Calu3 (cell line): ENCODE measurements around the gene CAP1. TPM values are rescaled to one million over a fixed set of nuclear protein-coding genes. Genes with fewer than 3 reads are reported as not detected.
A peak's percentile ranks its signal among the peaks of the same experiment; 100 is the strongest.

ENCODE experiments used
- BruUV-seq: library from RNA; stranded (reverse); fragments of 400-500 nt; replicated peaks from 2 replicates; lab custom pipeline; 2021; lab: Mats Ljungman, UMichigan
- CTCF ChIA-PET: fragments of 300-600 bp; sonication (Branson Sonifier 250); formaldehyde crosslinking; loops from one replicate; lab custom pipeline; 2022; ENCODE audit warnings: antibody characterized with exemption; lab: Charles Lee
- DNase-seq: peaks from one replicate; pipeline ENCODE4 v3.0.0; 2022
- H3K27ac Mint-ChIP-seq: one replicate; pipeline ENCODE4 v1.8.0; 2022; ENCODE audit warnings: mixed read lengths; ENCODE audit not compliant: unreplicated experiment
- H3K27me3 Mint-ChIP-seq: one replicate; pipeline ENCODE4 v1.8.0; 2022; ENCODE audit warnings: mixed read lengths; ENCODE audit not compliant: unreplicated experiment
- H3K36me3 Mint-ChIP-seq: one replicate; pipeline ENCODE4 v1.8.0; 2022; ENCODE audit warnings: mild to moderate bottlenecking, moderate library complexity, mixed read lengths; ENCODE audit not compliant: insufficient read depth, unreplicated experiment
- H3K4me1 Mint-ChIP-seq: one replicate; pipeline ENCODE4 v1.8.0; 2022; ENCODE audit warnings: mild to moderate bottlenecking, low read depth, mixed read lengths; ENCODE audit not compliant: unreplicated experiment
- H3K4me3 Mint-ChIP-seq: one replicate; pipeline ENCODE4 v1.8.0; 2022; ENCODE audit warnings: mild to moderate bottlenecking, low read depth, moderate library complexity, mixed read lengths; ENCODE audit not compliant: unreplicated experiment
- H3K9me3 Mint-ChIP-seq: one replicate; pipeline ENCODE4 v1.8.0; 2022; ENCODE audit warnings: low read depth, mixed read lengths; ENCODE audit not compliant: unreplicated experiment
- intact Hi-C: fragments of 100-400 bp; cut with micrococcal nuclease; formaldehyde crosslinking; loops from one replicate; pipeline ENCODE4 v1.10.0; 2022; ENCODE audit not compliant: unreplicated experiment
- total RNA-seq: library from RNA; stranded (reverse); gene quantifications from 2 replicates; pipeline ENCODE4 v1.2.3, GENCODE V29; 2022
- TF ChIP-seq, protein P1 (sequence below): fragments of 200-600 bp; IDR thresholded peaks from one replicate; pipeline ENCODE4 v1.8.0; 2022; ENCODE audit warnings: antibody characterized with exemption; ENCODE audit not compliant: unreplicated experiment

The CAP1 gene
- total RNA-seq, 1 experiment from 2014 or later: 307 TPM

DNA sequence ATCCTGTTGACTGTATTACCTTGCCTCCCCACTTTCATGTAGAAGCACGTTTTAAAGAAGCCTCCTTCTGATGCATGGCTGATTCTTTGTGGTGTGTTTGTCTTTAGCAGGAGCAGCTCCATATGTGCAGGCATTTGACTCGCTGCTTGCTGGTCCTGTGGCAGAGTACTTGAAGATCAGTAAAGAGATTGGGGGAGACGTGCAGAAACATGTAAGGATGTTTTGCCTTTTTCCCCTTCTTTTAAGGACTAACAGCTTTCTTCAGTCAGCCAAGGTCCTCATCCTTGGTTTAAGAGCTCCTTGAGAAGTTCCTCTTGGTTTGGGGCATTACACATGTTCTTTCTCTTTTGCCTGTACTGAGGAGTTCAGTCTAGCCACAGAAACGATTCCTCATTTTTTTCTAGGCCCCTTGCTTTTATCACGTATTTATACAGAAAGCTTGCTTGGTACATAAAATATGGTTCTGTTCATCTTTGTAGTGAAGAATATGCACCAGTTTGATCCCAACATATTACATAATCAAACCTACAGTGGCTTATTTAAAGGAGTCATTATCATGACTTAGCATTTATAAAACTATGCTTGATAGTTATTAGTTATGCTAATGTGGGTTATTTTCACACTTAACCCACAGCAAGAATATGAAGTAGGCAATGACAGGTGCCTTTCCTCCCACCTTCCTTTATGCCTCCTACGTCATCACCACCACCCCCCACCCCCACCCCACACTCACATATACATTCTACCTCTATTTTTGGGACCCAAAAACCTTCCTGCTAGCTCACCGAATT is 19.6 kb downstream of the CAP1 start:
- CTCF ChIA-PET: no interaction called here
- peak overlapping the region; percentile 20 for H3K27ac Mint-ChIP-seq
- no peaks in the 10 kb centered on the region for H3K27me3 Mint-ChIP-seq
- no TSS peak for BruUV-seq
- H3K4me1 Mint-ChIP-seq: peaks cover 43% of the 10 kb centered on the region
- H3K4me3 Mint-ChIP-seq: no peak overlapping the region
- H3K9me3 Mint-ChIP-seq: no peaks in the 10 kb centered on the region
- TF ChIP-seq, protein P1, sequence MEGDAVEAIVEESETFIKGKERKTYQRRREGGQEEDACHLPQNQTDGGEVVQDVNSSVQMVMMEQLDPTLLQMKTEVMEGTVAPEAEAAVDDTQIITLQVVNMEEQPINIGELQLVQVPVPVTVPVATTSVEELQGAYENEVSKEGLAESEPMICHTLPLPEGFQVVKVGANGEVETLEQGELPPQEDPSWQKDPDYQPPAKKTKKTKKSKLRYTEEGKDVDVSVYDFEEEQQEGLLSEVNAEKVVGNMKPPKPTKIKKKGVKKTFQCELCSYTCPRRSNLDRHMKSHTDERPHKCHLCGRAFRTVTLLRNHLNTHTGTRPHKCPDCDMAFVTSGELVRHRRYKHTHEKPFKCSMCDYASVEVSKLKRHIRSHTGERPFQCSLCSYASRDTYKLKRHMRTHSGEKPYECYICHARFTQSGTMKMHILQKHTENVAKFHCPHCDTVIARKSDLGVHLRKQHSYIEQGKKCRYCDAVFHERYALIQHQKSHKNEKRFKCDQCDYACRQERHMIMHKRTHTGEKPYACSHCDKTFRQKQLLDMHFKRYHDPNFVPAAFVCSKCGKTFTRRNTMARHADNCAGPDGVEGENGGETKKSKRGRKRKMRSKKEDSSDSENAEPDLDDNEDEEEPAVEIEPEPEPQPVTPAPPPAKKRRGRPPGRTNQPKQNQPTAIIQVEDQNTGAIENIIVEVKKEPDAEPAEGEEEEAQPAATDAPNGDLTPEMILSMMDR: no peak
- no peak for DNase-seq
- peaks cover 36% of the 10 kb centered on the region for H3K36me3 Mint-ChIP-seq
- intact Hi-C loops: no loop called here

DNA sequence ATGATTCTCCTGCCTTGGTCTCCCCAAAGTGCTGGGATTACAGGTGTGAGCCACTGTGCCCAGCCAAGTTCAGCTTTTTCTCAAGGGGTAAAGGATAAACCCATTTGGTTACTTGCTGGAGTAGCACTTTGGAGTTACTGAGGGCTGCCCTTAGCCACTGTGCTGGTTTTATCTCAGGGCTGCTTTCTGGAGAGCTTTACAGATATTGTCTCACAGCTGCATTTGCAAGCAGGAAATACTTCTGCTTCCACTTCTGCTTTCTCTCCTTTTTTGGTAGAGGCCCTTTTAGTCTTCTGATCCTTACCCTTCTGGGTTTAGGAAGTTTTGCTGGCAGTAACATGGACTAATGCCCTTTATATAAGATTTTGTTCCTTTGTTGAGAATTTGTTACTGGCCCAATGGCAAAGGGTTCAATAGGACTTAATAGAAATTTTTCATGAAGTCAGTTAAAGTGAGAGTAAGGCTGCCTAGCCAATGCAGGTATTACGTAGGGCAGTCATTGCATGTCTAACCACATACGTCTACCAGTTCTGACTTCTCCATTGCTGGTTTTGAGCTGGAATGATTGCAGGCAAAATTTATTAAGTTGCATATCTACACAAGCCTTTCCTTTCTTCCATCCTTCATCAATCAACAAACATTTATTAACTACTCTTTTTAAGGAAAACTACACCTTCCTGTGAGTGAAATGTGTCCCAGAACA is 24.4 kb downstream of the CAP1 start:
- Mint-ChIP-seq H3K36me3 (peaks cover 51% of the 10 kb centered on the region), H3K27ac (no peak overlapping the region), H3K4me1 (peaks cover 19% of the 10 kb centered on the region), H3K27me3 (no peaks in the 10 kb centered on the region), H3K4me3 (no peak overlapping the region), H3K9me3 (no peaks in the 10 kb centered on the region)
- TF ChIP-seq, protein P1: no peak
- intact Hi-C loops: no loop called here
- CTCF ChIA-PET: no interaction called here
- BruUV-seq: no TSS peak
- no peak for DNase-seq

DNA sequence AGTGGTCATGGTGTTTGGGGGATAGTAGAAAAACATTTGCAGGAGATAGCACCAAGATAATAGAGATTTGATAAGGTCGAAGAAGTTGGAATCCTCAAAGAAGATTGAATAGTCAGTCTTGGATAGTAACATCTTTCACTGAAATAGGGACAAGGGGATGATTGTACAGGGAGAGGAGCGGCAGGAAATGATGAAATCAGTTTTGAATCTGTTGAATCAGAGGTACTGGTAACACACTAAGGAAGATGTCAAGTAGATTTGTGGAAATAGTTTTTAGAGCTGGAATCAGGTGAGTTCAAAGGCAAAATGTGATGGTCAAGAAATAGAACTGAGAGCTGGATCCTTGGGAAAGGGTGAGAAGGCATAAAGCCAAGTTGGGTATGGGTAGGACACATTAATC is 26.5 kb downstream of the CAP1 start:
- H3K27ac Mint-ChIP-seq: peak overlapping the region; percentile 48
- TF ChIP-seq, protein P1: no peak
- no peak overlapping the region for H3K4me3 Mint-ChIP-seq
- peaks cover 51% of the 10 kb centered on the region for H3K36me3 Mint-ChIP-seq
- no TSS peak for BruUV-seq
- H3K9me3 Mint-ChIP-seq: no peaks in the 10 kb centered on the region
- CTCF ChIA-PET: no interaction called here
- intact Hi-C loops: no loop called here
- H3K27me3 Mint-ChIP-seq: no peaks in the 10 kb centered on the region
- peaks cover 16% of the 10 kb centered on the region for H3K4me1 Mint-ChIP-seq
- no peak for DNase-seq

DNA sequence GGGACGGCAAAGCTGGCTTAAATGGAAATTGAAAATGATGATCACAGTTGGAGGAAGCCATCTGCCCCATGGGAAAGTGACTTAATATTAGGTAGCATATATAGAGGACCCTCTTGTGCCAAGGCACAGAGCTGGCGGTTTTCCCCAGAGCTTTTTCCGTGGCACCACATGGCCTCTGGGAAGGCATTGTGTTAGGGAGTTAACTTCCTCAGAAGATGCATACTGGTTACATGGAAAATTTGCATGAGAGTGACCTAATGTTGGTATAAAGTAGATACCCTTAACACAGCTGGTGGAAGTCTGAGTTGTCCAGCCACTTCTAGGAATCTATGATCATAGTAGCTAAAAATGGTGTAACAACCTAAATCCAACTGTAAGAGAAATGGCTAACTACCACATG is 27.3 kb downstream of the CAP1 start:
- no peak overlapping the region for H3K4me3 Mint-ChIP-seq
- intact Hi-C loops: no loop called here
- no peaks in the 10 kb centered on the region for H3K27me3 Mint-ChIP-seq
- BruUV-seq: no TSS peak
- peaks cover 16% of the 10 kb centered on the region for H3K4me1 Mint-ChIP-seq
- peaks cover 58% of the 10 kb centered on the region for H3K36me3 Mint-ChIP-seq
- H3K27ac Mint-ChIP-seq: no peak overlapping the region
- CTCF ChIA-PET: no interaction called here
- H3K9me3 Mint-ChIP-seq: no peaks in the 10 kb centered on the region
- no peak for DNase-seq
- TF ChIP-seq, protein P1: no peak
